Measurements from ENCODE around the gene CABYR. TPM values are rescaled to one million over a fixed set of nuclear protein-coding genes. Genes with fewer than 3 reads are reported as not detected.

CABYR gene
- total and polyA plus RNA-seq, 7 experiments from 2014 or later: 0.65 to 1.4 (median 1.0) TPM; not detected in 1

DNA sequence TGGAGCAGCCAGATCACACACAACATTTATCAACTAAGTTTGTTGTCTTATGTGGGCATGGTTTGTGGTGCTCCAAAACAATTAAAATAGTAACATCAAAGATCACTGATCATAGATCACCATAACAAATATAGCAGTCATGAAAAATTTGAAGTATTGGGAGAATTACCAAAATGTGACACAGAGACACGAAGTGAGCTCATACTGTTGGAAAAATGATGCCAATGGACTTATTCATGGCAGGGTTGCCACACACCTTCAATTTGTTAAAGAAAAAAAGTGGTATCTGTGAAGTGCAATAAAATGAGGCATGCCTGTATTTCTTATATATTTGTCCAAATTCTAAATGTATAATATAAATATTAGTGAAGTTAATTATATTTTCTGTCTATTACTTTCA, 42.9 kb upstream of the CABYR start:
- no peak for ATAC-seq
- Mint-ChIP-seq H3K27ac (peak overlapping the region in 2 of 9 donors; percentile 46 to 64), H3K4me3 (no peak overlapping the region), H3K27me3 (no peaks in the 10 kb centered on the region), H3K4me1 (peaks cover 18 to 44% (median 35%) of the 10 kb centered on the region in 7 donors), H3K9me3 (peaks cover 0 to 16% (median 4%) of the 10 kb centered on the region in 11 donors), H3K36me3 (peaks cover 18 to 60% (median 55%) of the 10 kb centered on the region in 5 donors)
- Histone ChIP-seq H3K4me1 (ENCODE audit: control insufficient read depth in 2 of 2, insufficient read depth in 2 of 2, low read length in 2 of 2) (peaks cover 0 to 12% of the 10 kb centered on the region in 2 donors), H3K27me3 (ENCODE audit: control insufficient read depth in 2 of 2, insufficient read depth in 2 of 2, low read length in 2 of 2) (no peaks in the 10 kb centered on the region), H3K36me3 (ENCODE audit: control insufficient read depth in 2 of 3, insufficient read depth in 3 of 3, low read length in 3 of 3) (peaks cover 3 to 28% (median 11%) of the 10 kb centered on the region in 3 experiments), H3K4me3 (ENCODE audit: low read length) (no peak overlapping the region), H3K9me3 (ENCODE audit: control insufficient read depth in 2 of 3, low read length in 3 of 3) (peaks cover 0 to 7% (median 0%) of the 10 kb centered on the region in 3 experiments), H3K27ac (ENCODE audit: low read depth, low read length) (no peak overlapping the region)
- CTCF ChIA-PET: no interaction called here
- POLR2A ChIA-PET: interaction anchor here (0.5 kb wide), 1 partner anchor 39 kb away, joined by 3 read pairs; no protein-coding TSS in a partner anchor
- intact Hi-C loops (cut with micrococcal nuclease): no loop called here
- no peak for DNase-seq

- no peak overlapping the region for H3K27ac ChIP-seq (ENCODE audit: low read depth, low read length)
- no peaks in the 10 kb centered on the region for H3K27me3 Mint-ChIP-seq
- ChIA-PET POLR2A (no interaction called here), CTCF (no interaction called here)
- peaks cover 7 to 52% (median 44%) of the 10 kb centered on the region in 7 donors for H3K4me1 Mint-ChIP-seq
- ATAC-seq (no peak), DNase-seq (no peak)
- H3K9me3 Mint-ChIP-seq: peaks cover 0 to under 1% (median 0%) of the 10 kb centered on the region in 11 donors
- peaks cover 8 to 50% (median 23%) of the 10 kb centered on the region in 5 donors for H3K36me3 Mint-ChIP-seq
- H3K27me3 ChIP-seq (ENCODE audit: control insufficient read depth in 2 of 2, insufficient read depth in 2 of 2, low read length in 2 of 2): no peaks in the 10 kb centered on the region
- no peaks in the 10 kb centered on the region for H3K4me1 ChIP-seq (ENCODE audit: control insufficient read depth in 2 of 2, insufficient read depth in 2 of 2, low read length in 2 of 2)
- no peak overlapping the region for H3K4me3 ChIP-seq (ENCODE audit: low read length)
- H3K9me3 ChIP-seq (ENCODE audit: control insufficient read depth in 2 of 3, low read length in 3 of 3): no peaks in the 10 kb centered on the region
- H3K36me3 ChIP-seq (ENCODE audit: control insufficient read depth in 2 of 3, insufficient read depth in 3 of 3, low read length in 3 of 3): peaks cover 0 to 31% (median 0%) of the 10 kb centered on the region in 3 experiments
- intact Hi-C loops (cut with micrococcal nuclease): no loop called here
- H3K4me3 Mint-ChIP-seq: peak overlapping the region in 1 of 10 donors; percentile 12
- H3K27ac Mint-ChIP-seq: peak overlapping the region in 5 of 9 donors; percentile 0 to 62 (median 41)
Observed at GRCh38 chr18:24103320-24104021, 35.4 kb upstream of the CABYR start.

DNA sequence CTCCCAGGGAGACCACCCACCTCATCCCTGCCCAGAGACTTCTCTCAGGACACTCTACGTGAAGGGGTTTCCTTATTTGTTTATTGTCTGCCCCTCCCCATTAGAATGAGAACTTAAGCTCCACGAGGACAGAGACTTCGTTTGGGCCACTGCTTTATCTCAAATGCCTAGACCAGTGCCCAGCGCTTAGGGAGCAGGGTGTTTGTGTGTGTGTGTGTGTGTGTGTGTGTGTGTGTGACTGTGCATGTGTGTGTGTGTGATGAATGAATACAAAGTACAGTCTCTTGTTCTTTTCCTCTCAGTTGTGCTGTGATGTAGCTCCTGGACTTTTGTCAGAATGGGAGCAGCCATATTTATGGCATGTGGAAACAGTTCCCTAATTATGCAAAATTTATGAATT, 34.4 kb upstream of the CABYR start:
- H3K27me3 ChIP-seq (ENCODE audit: control insufficient read depth in 2 of 2, insufficient read depth in 2 of 2, low read length in 2 of 2): no peaks in the 10 kb centered on the region
- ChIA-PET POLR2A (interaction anchor here (1.0 kb wide), 1 partner anchor 21 kb away, joined by 3 read pairs; no protein-coding TSS in a partner anchor), CTCF (interaction anchor here (0.8 kb wide), 1 partner anchor 292 kb away, joined by 3 read pairs; no protein-coding TSS in a partner anchor)
- H3K9me3 Mint-ChIP-seq: no peaks in the 10 kb centered on the region
- ATAC-seq (no peak), DNase-seq (no peak)
- H3K36me3 ChIP-seq (ENCODE audit: control insufficient read depth in 2 of 3, insufficient read depth in 3 of 3, low read length in 3 of 3): peaks cover 0 to 31% (median 0%) of the 10 kb centered on the region in 3 experiments
- H3K27ac ChIP-seq (ENCODE audit: low read depth, low read length): no peak overlapping the region
- H3K9me3 ChIP-seq (ENCODE audit: control insufficient read depth in 2 of 3, low read length in 3 of 3): no peaks in the 10 kb centered on the region
- no peaks in the 10 kb centered on the region for H3K4me1 ChIP-seq (ENCODE audit: control insufficient read depth in 2 of 2, insufficient read depth in 2 of 2, low read length in 2 of 2)
- no peaks in the 10 kb centered on the region for H3K27me3 Mint-ChIP-seq
- H3K4me3 Mint-ChIP-seq: no peak overlapping the region
- H3K4me3 ChIP-seq (ENCODE audit: low read length): no peak overlapping the region
- intact Hi-C loops (cut with micrococcal nuclease): no loop called here
- H3K36me3 Mint-ChIP-seq: peaks cover 8 to 50% (median 23%) of the 10 kb centered on the region in 5 donors
- H3K4me1 Mint-ChIP-seq: peaks cover 7 to 55% (median 44%) of the 10 kb centered on the region in 7 donors
- peak overlapping the region in 8 of 9 donors; percentile 16 to 92 (median 45) for H3K27ac Mint-ChIP-seq

DNA sequence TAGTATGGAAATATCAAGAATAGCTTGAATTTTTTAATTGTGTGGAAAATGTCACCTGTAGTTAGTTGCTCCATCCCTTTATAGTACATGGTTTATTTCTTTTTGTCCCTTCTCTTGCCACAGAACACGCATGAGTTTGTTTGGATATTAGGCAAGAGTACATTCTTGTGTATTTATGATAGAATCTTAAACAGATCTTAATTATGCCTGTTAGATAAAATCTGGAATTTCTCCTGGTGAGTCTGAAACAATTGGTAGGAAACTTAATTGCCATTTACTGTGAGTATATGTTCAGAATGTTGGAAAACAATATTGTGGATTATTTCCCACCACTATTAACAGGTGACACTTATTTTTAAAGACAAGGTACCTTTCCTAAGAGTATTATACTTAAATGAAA, 30.2 kb upstream of the CABYR start:
- no peaks in the 10 kb centered on the region for H3K9me3 ChIP-seq (ENCODE audit: control insufficient read depth in 2 of 3, low read length in 3 of 3)
- H3K36me3 Mint-ChIP-seq: peaks cover 0 to 37% (median 6%) of the 10 kb centered on the region in 5 donors
- no peaks in the 10 kb centered on the region for H3K27me3 Mint-ChIP-seq

DNA sequence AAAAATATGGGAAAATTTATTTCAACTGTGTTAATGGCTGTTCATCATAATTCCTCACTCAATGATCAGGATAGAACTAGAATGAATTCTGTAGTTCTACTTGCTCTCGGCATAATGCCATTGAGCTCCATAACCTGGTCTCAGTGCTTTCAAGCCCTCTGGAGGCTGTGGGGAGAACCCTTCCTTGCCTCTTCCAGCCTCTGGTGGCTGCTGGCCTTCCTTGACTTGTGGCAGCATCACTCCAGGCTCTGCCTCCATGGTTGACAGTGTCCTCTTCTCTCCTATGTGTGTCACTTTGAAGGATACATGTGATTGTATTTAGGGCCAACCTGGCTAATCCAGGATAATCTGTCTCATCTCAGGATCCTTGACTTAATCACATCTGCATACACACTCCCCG, 26.9 kb upstream of the CABYR start:
- Mint-ChIP-seq H3K9me3 (peaks cover 0 to 3% (median 0%) of the 10 kb centered on the region in 11 donors), H3K4me1 (peaks cover 8 to 54% (median 46%) of the 10 kb centered on the region in 7 donors), H3K36me3 (peaks cover 5 to 30% (median 14%) of the 10 kb centered on the region in 5 donors), H3K27ac (peak overlapping the region in 8 of 9 donors; percentile 19 to 88 (median 62)), H3K27me3 (no peaks in the 10 kb centered on the region), H3K4me3 (no peak overlapping the region)
- intact Hi-C loops (cut with micrococcal nuclease): no loop called here
- Histone ChIP-seq H3K9me3 (ENCODE audit: control insufficient read depth in 2 of 3, low read length in 3 of 3) (no peaks in the 10 kb centered on the region), H3K27ac (ENCODE audit: low read depth, low read length) (no peak overlapping the region), H3K4me1 (ENCODE audit: control insufficient read depth in 2 of 2, insufficient read depth in 2 of 2, low read length in 2 of 2) (no peaks in the 10 kb centered on the region), H3K4me3 (ENCODE audit: low read length) (no peak overlapping the region), H3K36me3 (ENCODE audit: control insufficient read depth in 2 of 3, insufficient read depth in 3 of 3, low read length in 3 of 3) (peaks cover 0 to 51% (median 8%) of the 10 kb centered on the region in 3 experiments), H3K27me3 (ENCODE audit: control insufficient read depth in 2 of 2, insufficient read depth in 2 of 2, low read length in 2 of 2) (no peaks in the 10 kb centered on the region)
- ChIA-PET CTCF (interaction anchor here (0.7 to 1.0 kb wide), 2 partner anchors 287 to 595 kb away, joined by 3 read pairs; no protein-coding TSS in a partner anchor), POLR2A (interaction anchor here (0.6 to 1.0 kb wide), 2 partner anchors 54 to 106 kb away, joined by 3 read pairs; no protein-coding TSS in a partner anchor)
- no peak for ATAC-seq
- no peak for DNase-seq

More for the DNA sequence above, 30.2 kb upstream of the CABYR start:
- Histone ChIP-seq H3K27ac (ENCODE audit: low read depth, low read length) (no peak overlapping the region), H3K4me3 (ENCODE audit: low read length) (no peak overlapping the region), H3K36me3 (ENCODE audit: control insufficient read depth in 2 of 3, insufficient read depth in 3 of 3, low read length in 3 of 3) (peaks cover 0 to 22% (median 0%) of the 10 kb centered on the region in 3 experiments), H3K27me3 (ENCODE audit: control insufficient read depth in 2 of 2, insufficient read depth in 2 of 2, low read length in 2 of 2) (no peaks in the 10 kb centered on the region), H3K4me1 (ENCODE audit: control insufficient read depth in 2 of 2, insufficient read depth in 2 of 2, low read length in 2 of 2) (no peaks in the 10 kb centered on the region)
- ATAC-seq: no peak
- Mint-ChIP-seq H3K27ac (peak overlapping the region in 5 of 9 donors; percentile 20 to 69 (median 65)), H3K4me3 (no peak overlapping the region), H3K4me1 (peaks cover 11 to 50% (median 38%) of the 10 kb centered on the region in 7 donors), H3K9me3 (peaks cover 0 to under 1% (median 0%) of the 10 kb centered on the region in 11 donors)
- ChIA-PET CTCF (interaction anchor here (0.6 kb wide), 1 partner anchor 217 kb away, joined by 3 read pairs; no protein-coding TSS in a partner anchor), POLR2A (no interaction called here)
- DNase-seq: no peak
- intact Hi-C loops (cut with micrococcal nuclease): no loop called here

GRCh38 chr18:24112464-24112863, 26.4 kb upstream of the CABYR start:
- intact Hi-C loops (cut with micrococcal nuclease): no loop called here
- Histone ChIP-seq H3K9me3 (ENCODE audit: control insufficient read depth in 2 of 3, low read length in 3 of 3) (no peaks in the 10 kb centered on the region), H3K27ac (ENCODE audit: low read depth, low read length) (no peak overlapping the region), H3K4me1 (ENCODE audit: control insufficient read depth in 2 of 2, insufficient read depth in 2 of 2, low read length in 2 of 2) (no peaks in the 10 kb centered on the region), H3K27me3 (ENCODE audit: control insufficient read depth in 2 of 2, insufficient read depth in 2 of 2, low read length in 2 of 2) (no peaks in the 10 kb centered on the region), H3K36me3 (ENCODE audit: control insufficient read depth in 2 of 3, insufficient read depth in 3 of 3, low read length in 3 of 3) (peaks cover 0 to 53% (median 8%) of the 10 kb centered on the region in 3 experiments), H3K4me3 (ENCODE audit: low read length) (no peak overlapping the region)
- CTCF ChIA-PET: interaction anchor here (0.7 to 1.0 kb wide), 3 partner anchors 288 to 596 kb away, joined by 3 read pairs; no protein-coding TSS in a partner anchor
- Mint-ChIP-seq H3K27ac (peak overlapping the region in 7 of 9 donors; percentile 1 to 82 (median 64)), H3K36me3 (peaks cover 5 to 26% (median 13%) of the 10 kb centered on the region in 5 donors), H3K9me3 (peaks cover 0 to 3% (median 0%) of the 10 kb centered on the region in 11 donors), H3K4me1 (peaks cover 7 to 48% (median 42%) of the 10 kb centered on the region in 7 donors), H3K4me3 (no peak overlapping the region), H3K27me3 (no peaks in the 10 kb centered on the region)
- DNase-seq (no peak), ATAC-seq (no peak)
- POLR2A ChIA-PET: interaction anchor here (0.6 to 1.0 kb wide), 3 partner anchors 55 to 254 kb away, joined by 3 to 7 read pairs (median 3); no protein-coding TSS in a partner anchor

All from naive thymus-derived CD4-positive, alpha-beta T cell (primary cell).